ENCODE measurements around the gene IL15RA.
A peak's percentile ranks its signal among the peaks of the same experiment; 100 is the strongest.

Gene IL15RA

GRCh38 chr10:5906651-5907050, 70.7 kb downstream of the IL15RA start:
- no peak overlapping the region for H3K4me3 ChIP-seq (IDR thresholded peaks at IDR 0.05; ENCODE audit: insufficient read depth, low read depth, low read length)
- no peak overlapping the region for H3K9ac ChIP-seq
- no peaks in the 10 kb centered on the region for H3K27me3 ChIP-seq (ENCODE audit: insufficient read depth, low read depth)
- H3K4me2 ChIP-seq, result no peak overlapping the region
- peaks cover 3% of the 10 kb centered on the region; the same call in 1 of the 2 replicates for H3K36me3 ChIP-seq (ENCODE audit: insufficient read depth)
- no peaks in the 10 kb centered on the region for H4K20me1 ChIP-seq (ENCODE audit: insufficient read depth)
- H3K79me2 ChIP-seq (ENCODE audit: insufficient read depth, low read depth), result no peaks in the 10 kb centered on the region; the same call in 1 of the 2 replicates
- H3K4me1 ChIP-seq (ENCODE audit: low read depth, poor library complexity, severe bottlenecking), result peaks cover 18% of the 10 kb centered on the region
- H2AFZ ChIP-seq (ENCODE audit: low read depth), result no peak overlapping the region
- H3K27ac ChIP-seq, result no peak overlapping the region
- TF ChIP-seq, protein P1, sequence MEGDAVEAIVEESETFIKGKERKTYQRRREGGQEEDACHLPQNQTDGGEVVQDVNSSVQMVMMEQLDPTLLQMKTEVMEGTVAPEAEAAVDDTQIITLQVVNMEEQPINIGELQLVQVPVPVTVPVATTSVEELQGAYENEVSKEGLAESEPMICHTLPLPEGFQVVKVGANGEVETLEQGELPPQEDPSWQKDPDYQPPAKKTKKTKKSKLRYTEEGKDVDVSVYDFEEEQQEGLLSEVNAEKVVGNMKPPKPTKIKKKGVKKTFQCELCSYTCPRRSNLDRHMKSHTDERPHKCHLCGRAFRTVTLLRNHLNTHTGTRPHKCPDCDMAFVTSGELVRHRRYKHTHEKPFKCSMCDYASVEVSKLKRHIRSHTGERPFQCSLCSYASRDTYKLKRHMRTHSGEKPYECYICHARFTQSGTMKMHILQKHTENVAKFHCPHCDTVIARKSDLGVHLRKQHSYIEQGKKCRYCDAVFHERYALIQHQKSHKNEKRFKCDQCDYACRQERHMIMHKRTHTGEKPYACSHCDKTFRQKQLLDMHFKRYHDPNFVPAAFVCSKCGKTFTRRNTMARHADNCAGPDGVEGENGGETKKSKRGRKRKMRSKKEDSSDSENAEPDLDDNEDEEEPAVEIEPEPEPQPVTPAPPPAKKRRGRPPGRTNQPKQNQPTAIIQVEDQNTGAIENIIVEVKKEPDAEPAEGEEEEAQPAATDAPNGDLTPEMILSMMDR (conservative IDR thresholded peaks at IDR 0.05; ENCODE audit: low read depth, low read length), result no peak

- no peaks in the 10 kb centered on the region for H4K20me1 ChIP-seq (ENCODE audit: insufficient read depth)
- no peak overlapping the region for H3K27ac ChIP-seq
- no peaks in the 10 kb centered on the region for H3K27me3 ChIP-seq (ENCODE audit: insufficient read depth, low read depth)
- peaks cover 18% of the 10 kb centered on the region for H3K4me1 ChIP-seq (ENCODE audit: low read depth, poor library complexity, severe bottlenecking)
- no peak overlapping the region for H3K4me2 ChIP-seq
- no peak overlapping the region for H3K4me3 ChIP-seq (IDR thresholded peaks at IDR 0.05; ENCODE audit: insufficient read depth, low read depth, low read length)
- H3K79me2 ChIP-seq (ENCODE audit: insufficient read depth, low read depth), result no peaks in the 10 kb centered on the region; the same call in 1 of the 2 replicates
- TF ChIP-seq, protein P1 (conservative IDR thresholded peaks at IDR 0.05; ENCODE audit: low read depth, low read length), result no peak
- H2AFZ ChIP-seq (ENCODE audit: low read depth), result no peak overlapping the region
- H3K36me3 ChIP-seq (ENCODE audit: insufficient read depth), result peaks cover 3% of the 10 kb centered on the region; the same call in 1 of the 2 replicates
- H3K9ac ChIP-seq, result no peak overlapping the region
These were observed 71.4 kb downstream of the IL15RA start for GRCh38 chr10:5905854-5906507.

DNA sequence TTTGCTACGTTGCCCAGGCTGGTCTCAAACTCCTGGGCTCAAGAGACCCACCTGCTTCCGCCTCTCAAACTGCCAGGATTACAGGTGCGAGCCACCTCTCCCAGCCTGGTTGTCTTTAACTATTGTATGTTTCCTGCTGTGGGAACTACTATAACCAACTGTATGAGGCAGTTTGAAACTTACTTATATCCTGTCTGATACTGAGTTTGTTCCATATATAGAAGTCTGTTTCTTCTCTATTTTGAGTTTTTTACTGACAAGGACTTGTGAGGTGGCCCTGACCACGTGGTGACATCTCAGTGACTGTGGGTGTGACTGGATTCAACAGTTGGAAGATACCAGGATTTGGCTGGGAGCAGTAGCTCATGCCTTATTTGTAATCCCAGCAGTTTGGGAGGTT, 73.1 kb downstream of the IL15RA start:
- Histone ChIP-seq H4K20me1 (ENCODE audit: insufficient read depth) (no peaks in the 10 kb centered on the region), H3K36me3 (ENCODE audit: insufficient read depth) (no peaks in the 10 kb centered on the region), H3K4me1 (ENCODE audit: low read depth, poor library complexity, severe bottlenecking) (peaks cover 18% of the 10 kb centered on the region), H3K9ac (no peak overlapping the region), H3K27ac (peak overlapping the region; percentile 1; the same call in 1 of the 2 replicates), H3K79me2 (ENCODE audit: insufficient read depth, low read depth) (peaks cover 7% of the 10 kb centered on the region; the same call in 1 of the 2 replicates), H2AFZ (ENCODE audit: low read depth) (no peak overlapping the region), H3K4me3 (IDR thresholded peaks at IDR 0.05; ENCODE audit: insufficient read depth, low read depth, low read length) (no peak overlapping the region), H3K4me2 (peak overlapping the region; percentile 5; the same call in 1 of the 2 replicates), H3K27me3 (ENCODE audit: insufficient read depth, low read depth) (no peaks in the 10 kb centered on the region)
- TF ChIP-seq, protein P1 (conservative IDR thresholded peaks at IDR 0.05; ENCODE audit: low read depth, low read length), result no peak

DNA sequence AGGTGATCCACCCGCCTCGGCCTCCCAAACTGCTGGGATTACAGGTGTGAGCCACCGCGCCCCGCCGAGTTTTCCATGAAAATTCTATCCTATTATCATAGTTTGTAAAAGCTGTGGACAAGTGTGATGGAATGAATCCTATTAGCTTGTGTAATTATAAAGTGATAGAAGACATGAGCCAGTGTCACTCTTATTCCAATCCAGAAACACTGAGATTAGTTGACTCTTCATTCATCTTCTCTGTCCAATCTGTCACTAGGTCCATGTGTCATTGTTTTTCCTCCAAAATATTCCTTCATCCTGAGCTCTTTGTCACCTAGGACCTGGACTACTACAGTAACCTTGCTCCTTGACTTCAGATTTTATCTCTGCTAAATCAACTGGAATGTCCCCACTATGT, 73.8 kb downstream of the IL15RA start:
- TF ChIP-seq, protein P1 (conservative IDR thresholded peaks at IDR 0.05; ENCODE audit: low read depth, low read length), result no peak
- Histone ChIP-seq H3K4me1 (ENCODE audit: low read depth, poor library complexity, severe bottlenecking) (peaks cover 18% of the 10 kb centered on the region), H3K9ac (no peak overlapping the region), H3K27me3 (ENCODE audit: insufficient read depth, low read depth) (no peaks in the 10 kb centered on the region), H4K20me1 (ENCODE audit: insufficient read depth) (no peaks in the 10 kb centered on the region), H3K79me2 (ENCODE audit: insufficient read depth, low read depth) (peaks cover 11% of the 10 kb centered on the region; the same call in 1 of the 2 replicates), H3K4me2 (peak overlapping the region; percentile 5; the same call in 1 of the 2 replicates), H3K36me3 (ENCODE audit: insufficient read depth) (no peaks in the 10 kb centered on the region), H3K27ac (no peak overlapping the region), H2AFZ (ENCODE audit: low read depth) (no peak overlapping the region), H3K4me3 (IDR thresholded peaks at IDR 0.05; ENCODE audit: insufficient read depth, low read depth, low read length) (no peak overlapping the region)

All from KMS-11 (cell line).